ENCODE data around the gene ADAM12. TPM values are rescaled to one million over a fixed set of nuclear protein-coding genes. Genes with fewer than 3 reads are reported as not detected.

ADAM12 gene
- total and polyA plus RNA-seq, 2 donors from 2014 or later, result 0.26 to 3.3 TPM

GRCh38 chr10:126065751-126066377, 322.4 kb downstream of the ADAM12 start:
- Histone ChIP-seq H3K36me3 (ENCODE audit: control insufficient read depth in 2 of 3, insufficient read depth in 3 of 3, low read length in 3 of 3) (no peaks in the 10 kb centered on the region), H3K4me3 (ENCODE audit: low read length in 3 of 3) (no peak overlapping the region), H3K4me1 (ENCODE audit: control insufficient read depth in 2 of 3, insufficient read depth in 2 of 3, low read depth in 1 of 3, low read length in 3 of 3) (no peaks in the 10 kb centered on the region), H3K9me3 (ENCODE audit: control insufficient read depth in 2 of 3, insufficient read depth in 1 of 3, low read length in 3 of 3) (no peaks in the 10 kb centered on the region), H3K27ac (ENCODE audit: low read depth in 2 of 2, low read length in 2 of 2) (no peak overlapping the region), H3K9ac (ENCODE audit: low read length in 3 of 3) (no peak overlapping the region), H3K27me3 (ENCODE audit: control insufficient read depth, insufficient read depth, low read length) (no peaks in the 10 kb centered on the region)
- no peak for FAIRE-seq
- DNase-seq, result peak in 2 of 5 donors; percentile 55 to 74
- intact Hi-C loops (cut with DNase I), result no loop called here
- TF ChIP-seq, protein P1, sequence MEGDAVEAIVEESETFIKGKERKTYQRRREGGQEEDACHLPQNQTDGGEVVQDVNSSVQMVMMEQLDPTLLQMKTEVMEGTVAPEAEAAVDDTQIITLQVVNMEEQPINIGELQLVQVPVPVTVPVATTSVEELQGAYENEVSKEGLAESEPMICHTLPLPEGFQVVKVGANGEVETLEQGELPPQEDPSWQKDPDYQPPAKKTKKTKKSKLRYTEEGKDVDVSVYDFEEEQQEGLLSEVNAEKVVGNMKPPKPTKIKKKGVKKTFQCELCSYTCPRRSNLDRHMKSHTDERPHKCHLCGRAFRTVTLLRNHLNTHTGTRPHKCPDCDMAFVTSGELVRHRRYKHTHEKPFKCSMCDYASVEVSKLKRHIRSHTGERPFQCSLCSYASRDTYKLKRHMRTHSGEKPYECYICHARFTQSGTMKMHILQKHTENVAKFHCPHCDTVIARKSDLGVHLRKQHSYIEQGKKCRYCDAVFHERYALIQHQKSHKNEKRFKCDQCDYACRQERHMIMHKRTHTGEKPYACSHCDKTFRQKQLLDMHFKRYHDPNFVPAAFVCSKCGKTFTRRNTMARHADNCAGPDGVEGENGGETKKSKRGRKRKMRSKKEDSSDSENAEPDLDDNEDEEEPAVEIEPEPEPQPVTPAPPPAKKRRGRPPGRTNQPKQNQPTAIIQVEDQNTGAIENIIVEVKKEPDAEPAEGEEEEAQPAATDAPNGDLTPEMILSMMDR (IDR thresholded peaks at IDR 0.05; ENCODE audit: borderline replicate concordance, extremely low read depth, insufficient read depth), result no peak

DNA sequence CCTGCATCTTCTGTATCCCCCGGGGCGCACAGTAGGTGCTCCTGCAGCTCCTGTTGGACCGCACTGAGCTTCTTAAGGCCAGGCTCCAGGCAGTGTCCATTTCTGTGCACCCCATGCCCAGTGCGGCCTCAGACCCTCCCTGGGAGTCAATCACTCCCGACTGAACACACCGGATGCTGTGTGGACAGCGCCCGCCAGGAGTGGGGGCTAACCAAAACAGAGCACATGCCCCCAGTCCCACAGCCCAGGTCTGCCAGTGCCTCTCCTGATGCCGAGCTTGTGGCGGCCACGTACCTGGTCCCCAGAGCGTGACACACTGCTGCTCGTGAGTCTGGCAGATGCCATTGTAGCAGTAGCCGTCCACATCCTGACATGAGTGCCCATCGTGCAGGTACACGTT, 323.8 kb downstream of the ADAM12 start:
- H3K27ac ChIP-seq (ENCODE audit: low read depth in 2 of 2, low read length in 2 of 2), result no peak overlapping the region
- no peaks in the 10 kb centered on the region for H3K36me3 ChIP-seq (ENCODE audit: control insufficient read depth in 2 of 3, insufficient read depth in 3 of 3, low read length in 3 of 3)
- no peak for DNase-seq
- intact Hi-C loops (cut with DNase I), result no loop called here
- H3K4me1 ChIP-seq (ENCODE audit: control insufficient read depth in 2 of 3, insufficient read depth in 2 of 3, low read depth in 1 of 3, low read length in 3 of 3), result no peaks in the 10 kb centered on the region
- H3K27me3 ChIP-seq (ENCODE audit: control insufficient read depth, insufficient read depth, low read length), result no peaks in the 10 kb centered on the region
- H3K9me3 ChIP-seq (ENCODE audit: control insufficient read depth in 2 of 3, insufficient read depth in 1 of 3, low read length in 3 of 3), result no peaks in the 10 kb centered on the region
- no peak overlapping the region for H3K9ac ChIP-seq (ENCODE audit: low read length in 3 of 3)
- H3K4me3 ChIP-seq (ENCODE audit: low read length in 3 of 3), result no peak overlapping the region
- TF ChIP-seq, protein P1 (IDR thresholded peaks at IDR 0.05; ENCODE audit: borderline replicate concordance, extremely low read depth, insufficient read depth), result no peak
- FAIRE-seq, result no peak

- no peaks in the 10 kb centered on the region for H3K9me3 ChIP-seq (ENCODE audit: control insufficient read depth in 2 of 3, insufficient read depth in 1 of 3, low read length in 3 of 3)
- no peaks in the 10 kb centered on the region for H3K27me3 ChIP-seq (ENCODE audit: control insufficient read depth, insufficient read depth, low read length)
- H3K27ac ChIP-seq (ENCODE audit: low read depth in 2 of 2, low read length in 2 of 2), result no peak overlapping the region
- H3K36me3 ChIP-seq (ENCODE audit: control insufficient read depth in 2 of 3, insufficient read depth in 3 of 3, low read length in 3 of 3), result no peaks in the 10 kb centered on the region
- FAIRE-seq (no peak), DNase-seq (no peak)
- no peaks in the 10 kb centered on the region for H3K4me1 ChIP-seq (ENCODE audit: control insufficient read depth in 2 of 3, insufficient read depth in 2 of 3, low read depth in 1 of 3, low read length in 3 of 3)
- intact Hi-C loops (cut with DNase I), result no loop called here
- no peak overlapping the region for H3K4me3 ChIP-seq (ENCODE audit: low read length in 3 of 3)
- TF ChIP-seq, protein P1 (IDR thresholded peaks at IDR 0.05; ENCODE audit: borderline replicate concordance, extremely low read depth, insufficient read depth), result no peak
- H3K9ac ChIP-seq (ENCODE audit: low read length in 3 of 3), result no peak overlapping the region
These were observed 324.9 kb downstream of the ADAM12 start for GRCh38 chr10:126063353-126063791.
